ENCODE measurements around the gene GOLGA8M. TPM values are rescaled to one million over a fixed set of nuclear protein-coding genes. Genes with fewer than 3 reads are reported as not detected.
"Not testable (repeated sequence)": the region's sequence is repeated elsewhere in the genome, so short reads cannot be mapped to it uniquely, and the experiment has no call there.

GOLGA8M gene
- polyA plus RNA-seq, 3 donors: 0.39 TPM; not detected in 2

DNA sequence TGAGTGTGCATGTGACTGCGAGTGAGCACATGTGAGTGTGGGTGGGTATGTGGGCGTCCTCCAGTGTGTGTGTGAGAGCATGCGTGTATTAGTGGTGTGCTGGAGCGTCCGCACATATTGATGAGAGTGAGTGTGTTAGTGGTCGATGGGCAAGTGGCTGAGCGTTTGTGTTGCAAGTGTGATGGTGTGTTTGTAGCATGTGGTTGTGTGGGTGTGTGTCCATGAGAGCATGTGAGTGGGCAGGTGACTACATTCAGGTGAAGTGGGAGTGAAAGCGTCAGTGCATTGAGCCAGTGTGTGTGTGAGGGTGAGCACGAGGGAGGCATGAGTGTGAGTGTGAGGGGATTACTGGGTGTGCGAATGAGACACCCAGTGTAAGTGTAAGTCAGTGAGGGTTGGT lies 59.7 kb downstream of the GOLGA8M start:
- H3K36me3 ChIP-seq (replicated peaks in 1 of 2; ENCODE audit: control insufficient read depth in 1 of 2, insufficient read depth in 2 of 2, low read length in 2 of 2); H3K27ac ChIP-seq (ENCODE audit: low read depth in 1 of 2, low read length in 2 of 2); H3K4me1 ChIP-seq (ENCODE audit: control insufficient read depth in 1 of 2, insufficient read depth in 2 of 2, low read length in 2 of 2); intact Hi-C loops (cut with micrococcal nuclease); H3K9me3 ChIP-seq (replicated peaks in 1 of 2; ENCODE audit: control insufficient read depth in 1 of 2, insufficient read depth in 1 of 2, low read length in 2 of 2); H3K4me3 ChIP-seq (replicated peaks in 1 of 3; ENCODE audit: low read depth in 2 of 3, low read length in 3 of 3); H4K20me1 ChIP-seq (ENCODE audit: insufficient read depth, low read length); H3K4me1 Mint-ChIP-seq; H3K27me3 ChIP-seq (ENCODE audit: control insufficient read depth in 2 of 2, insufficient read depth in 2 of 2, low read length in 2 of 2); H3K9me3 Mint-ChIP-seq; H3K27ac Mint-ChIP-seq; H3K4me2 ChIP-seq (replicated peaks; ENCODE audit: extremely low read depth, low read length, poor library complexity, severe bottlenecking); H2AFZ ChIP-seq (ENCODE audit: insufficient read depth, low read depth, low read length, poor library complexity, severe bottlenecking); H3K9ac ChIP-seq (ENCODE audit: insufficient read depth, low read length, poor library complexity, severe bottlenecking); H3K27me3 Mint-ChIP-seq (ENCODE audit: low read depth in 3 of 3); DNase-seq; H3K4me3 Mint-ChIP-seq; H3K79me2 ChIP-seq (ENCODE audit: insufficient read depth, low read length): not testable (repeated sequence)
- WGBS (ENCODE audit: insufficient coverage): 96% methylated on average over 7 of the region's 10 CpGs
- peaks cover 15 to 16% of the 10 kb centered on the region in 2 donors for H3K36me3 Mint-ChIP-seq

Small RNAs within 50 kb of the gene (small RNA-seq; reads per million reads assigned to genes)
- gene RN7SL719P (ENCODE audit: insufficient read length, low read depth): not detected

Other genes starting within 250 kb of the GOLGA8M start
- not detected for gene GOLGA8G, start 179.4 kb downstream of the GOLGA8M start, polyA plus RNA-seq
- not detected for gene GOLGA6L25, start 158.9 kb downstream of the GOLGA8M start, polyA plus RNA-seq
- gene GOLGA6L7, start 136.2 kb upstream of the GOLGA8M start, polyA plus RNA-seq: not detected
- gene APBA2, start 173.6 kb upstream of the GOLGA8M start, polyA plus RNA-seq: under 1 TPM in 1 of 3 donors, not detected in 2; 0.30 TPM